Measurements from ENCODE around the gene E2F2.

DNA sequence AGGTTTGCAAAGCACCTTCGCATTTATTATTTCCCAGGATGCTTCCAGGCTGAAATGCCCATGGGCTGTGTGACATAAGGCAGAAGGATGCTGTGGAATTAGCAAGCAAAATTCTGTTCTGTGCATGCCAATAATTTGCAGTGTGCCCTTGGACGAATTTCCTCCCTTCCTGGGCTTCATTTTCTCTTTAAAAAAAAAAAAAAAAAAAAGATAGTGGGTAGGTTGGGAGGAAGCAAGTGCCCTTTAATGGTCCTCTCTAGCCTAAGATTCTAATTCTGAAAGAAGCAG, 30.7 kb upstream of the E2F2 start:
- TF ChIP-seq, protein P1, sequence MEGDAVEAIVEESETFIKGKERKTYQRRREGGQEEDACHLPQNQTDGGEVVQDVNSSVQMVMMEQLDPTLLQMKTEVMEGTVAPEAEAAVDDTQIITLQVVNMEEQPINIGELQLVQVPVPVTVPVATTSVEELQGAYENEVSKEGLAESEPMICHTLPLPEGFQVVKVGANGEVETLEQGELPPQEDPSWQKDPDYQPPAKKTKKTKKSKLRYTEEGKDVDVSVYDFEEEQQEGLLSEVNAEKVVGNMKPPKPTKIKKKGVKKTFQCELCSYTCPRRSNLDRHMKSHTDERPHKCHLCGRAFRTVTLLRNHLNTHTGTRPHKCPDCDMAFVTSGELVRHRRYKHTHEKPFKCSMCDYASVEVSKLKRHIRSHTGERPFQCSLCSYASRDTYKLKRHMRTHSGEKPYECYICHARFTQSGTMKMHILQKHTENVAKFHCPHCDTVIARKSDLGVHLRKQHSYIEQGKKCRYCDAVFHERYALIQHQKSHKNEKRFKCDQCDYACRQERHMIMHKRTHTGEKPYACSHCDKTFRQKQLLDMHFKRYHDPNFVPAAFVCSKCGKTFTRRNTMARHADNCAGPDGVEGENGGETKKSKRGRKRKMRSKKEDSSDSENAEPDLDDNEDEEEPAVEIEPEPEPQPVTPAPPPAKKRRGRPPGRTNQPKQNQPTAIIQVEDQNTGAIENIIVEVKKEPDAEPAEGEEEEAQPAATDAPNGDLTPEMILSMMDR (IDR thresholded peaks at IDR 0.05): no peak
- TF ChIP-seq POLR2A (IDR thresholded peaks at IDR 0.05): no peak
